ENCODE measurements around the gene MICAL2.

The MICAL2 gene

GRCh38 chr11:12110714-12111548 is 541 bp downstream of the MICAL2 start:
- Histone ChIP-seq H3K36me3 (ENCODE audit: control insufficient read depth in 2 of 2, insufficient read depth in 1 of 2, low read length in 2 of 2) (no peaks in the 10 kb centered on the region), H3K9me3 (ENCODE audit: control insufficient read depth, insufficient read depth, low read depth, low read length) (no peaks in the 10 kb centered on the region), H3K4me3 (ENCODE audit: low read depth, low read length) (peak overlapping the region; percentile 44), H3K4me1 (ENCODE audit: control insufficient read depth, insufficient read depth, low read length) (no peaks in the 10 kb centered on the region), H3K27ac (ENCODE audit: extremely low read depth, low read depth, low read length) (no peak overlapping the region)
- POLR2A ChIA-PET = interaction anchor here (1.4 kb wide), 1 partner anchor 23 kb away, joined by 4 read pairs; no protein-coding TSS in a partner anchor
- CTCF ChIA-PET = no interaction called here
- TF ChIP-seq PRDM10 (tag by site-specific recombination; IDR thresholded peaks at IDR 0.05) (no peak), ZBTB10 (tag by site-specific recombination; IDR thresholded peaks at IDR 0.05) (no peak), SP2 (tag by site-specific recombination; IDR thresholded peaks at IDR 0.05) (peak; percentile 54), ZNF473 (tag by site-specific recombination; IDR thresholded peaks at IDR 0.05) (no peak), ZBTB26 (tag by site-specific recombination; optimal IDR thresholded peaks at IDR 0.05) (peak; percentile 22), KLF9 (tag by site-specific recombination; IDR thresholded peaks at IDR 0.05; ENCODE audit: low read depth) (peak; percentile 21; the same call in 1 of the 2 replicates), OSR2 (tag by site-specific recombination; IDR thresholded peaks at IDR 0.05) (no peak), ZNF600 (tag by site-specific recombination; IDR thresholded peaks at IDR 0.05) (peak; percentile 70; the same call in 1 of the 2 replicates), ZFHX2 (tag by site-specific recombination; conservative IDR thresholded peaks at IDR 0.05) (0 out of 2 replicates have a peak, but pooled peaks have one; percentile 6), ZSCAN16 (tag by site-specific recombination; IDR thresholded peaks at IDR 0.05) (no peak), GLIS1 (tag by site-specific recombination; IDR thresholded peaks at IDR 0.05) (no peak), ZNF266 (tag by site-specific recombination; IDR thresholded peaks at IDR 0.05; ENCODE audit: low read depth) (no peak), ZBTB1 (tag by site-specific recombination; IDR thresholded peaks at IDR 0.05) (no peak), HOXD13 (CRISPR knock-in tag; IDR thresholded peaks at IDR 0.05; ENCODE audit: borderline replicate concordance) (no peak), ZSCAN5A (tag by site-specific recombination; IDR thresholded peaks at IDR 0.05) (no peak), ZNF335 (tag by site-specific recombination; conservative IDR thresholded peaks at IDR 0.05) (peak; percentile 60), ZNF423 (tag by site-specific recombination; IDR thresholded peaks at IDR 0.05) (no peak), ZNF394 (tag by site-specific recombination; IDR thresholded peaks at IDR 0.05; ENCODE audit: borderline replicate concordance) (no peak), EGR2 (tag by site-specific recombination; IDR thresholded peaks at IDR 0.05; ENCODE audit: low read depth) (0 out of 2 replicates have a peak, but pooled peaks have one; percentile 5)

All from HEK293 (cell line).